Hepatocyte (in vitro differentiated cells): Measurements from ENCODE around the gene MTMR10. TPM values are rescaled to one million over a fixed set of nuclear protein-coding genes. Genes with fewer than 3 reads are reported as not detected.

Experiments used
- DNase-seq: peaks from one replicate; pipeline ENCODE4 v3.0.0-alpha.2; 2016; ENCODE audit warnings: low spot score
- H2AFZ ChIP-seq: fragments of 200-600 bp; sonication (generic); 2 replicates; pipeline ENCODE4 v1.6.0; 2016; ENCODE audit warnings: antibody characterized with exemption, mild to moderate bottlenecking
- H3K27ac ChIP-seq: fragments of 200-600 bp; sonication (generic); 2 replicates; pipeline ENCODE4 v1.5.1; 2016; ENCODE audit warnings: mild to moderate bottlenecking
- H3K27me3 ChIP-seq: fragments of 200-600 bp; sonication (generic); 2 replicates; pipeline ENCODE4 v1.6.1; 2016
- H3K36me3 ChIP-seq: fragments of 200-600 bp; sonication (generic); replicated peaks from 2 replicates; pipeline ENCODE4 v1.5.1; 2016; ENCODE audit warnings: low read depth; ENCODE audit not compliant: insufficient read depth
- H3K4me1 ChIP-seq: fragments of 200-600 bp; sonication (generic); 2 replicates; pipeline ENCODE4 v1.5.1; 2016; ENCODE audit warnings: mild to moderate bottlenecking, moderate library complexity; ENCODE audit not compliant: insufficient read depth
- H3K4me2 ChIP-seq: fragments of 200-600 bp; sonication (generic); 2 replicates; pipeline ENCODE4 v1.6.0; 2016
- H3K4me3 ChIP-seq: fragments of 200-600 bp; sonication (generic); 2 replicates; pipeline ENCODE4 v1.5.1; 2016; ENCODE audit warnings: mild to moderate bottlenecking
- H3K79me2 ChIP-seq: fragments of 200-600 bp; sonication (generic); 2 replicates; pipeline ENCODE4 v1.6.0; 2017; ENCODE audit warnings: mild to moderate bottlenecking
- H3K9me2 ChIP-seq: fragments of 200-600 bp; sonication (generic); replicated peaks from 2 replicates; pipeline ENCODE4 v1.6.0; 2017; ENCODE audit warnings: mild to moderate bottlenecking; ENCODE audit not compliant: insufficient read depth
- H3K9me3 ChIP-seq: fragments of 200-600 bp; sonication (generic); 2 replicates; pipeline ENCODE4 v1.5.1; 2016; ENCODE audit warnings: low read depth, mild to moderate bottlenecking
- H4K20me1 ChIP-seq: fragments of 200-600 bp; sonication (generic); 2 replicates; pipeline ENCODE4 v1.6.0; 2016; ENCODE audit warnings: mild to moderate bottlenecking; ENCODE audit not compliant: insufficient read depth, poor library complexity, severe bottlenecking
- CTCF ChIP-seq: fragments of 200-600 bp; sonication (generic); IDR thresholded peaks from 2 replicates; pipeline ENCODE4 v1.5.1; 2016; ENCODE audit warnings: antibody characterized with exemption, mild to moderate bottlenecking; ENCODE audit not compliant: poor library complexity
- EZH2 ChIP-seq: fragments of 200-600 bp; sonication (generic); IDR thresholded peaks from 2 replicates; pipeline ENCODE4 v1.6.1; 2016; ENCODE audit warnings: antibody characterized with exemption, mild to moderate bottlenecking, borderline replicate concordance
- EZH2phosphoT487 ChIP-seq: fragments of 200-600 bp; sonication (generic); IDR thresholded peaks from one replicate; pipeline ENCODE4 v1.6.1; 2018; ENCODE audit warnings: antibody characterized with exemption, mild to moderate bottlenecking, low read depth, moderate library complexity; ENCODE audit not compliant: unreplicated experiment, severe bottlenecking
- WGBS: methylation state at CpG from one replicate; pipeline ENCODE4 v1.1.6; 2016; ENCODE audit warnings: low lambda C conversion rate; ENCODE audit errors: missing lambda C conversion rate; 5-methylcytosine and 5-hydroxymethylcytosine counted together
- polyA plus RNA-seq: library from polyadenylated mRNA; unstranded; fragments of >200 nt; fragmentation: Nextera tagmentation; extraction: Ambion mirVana; gene quantifications from 2 replicates; pipeline ENCODE4 v1.2.1, GENCODE V29; 2016
- total RNA-seq: library from RNA; depleted of rRNA; stranded (reverse); fragments of >200 nt; gene quantifications from 2 replicates; pipeline ENCODE4 v1.2.3, GENCODE V29; 2014

MTMR10 gene
- total and polyA plus RNA-seq, 2 experiments from 2014 or later = 10.3 to 19.6 TPM

- Histone ChIP-seq H3K36me3 (no peaks in the 10 kb centered on the region), H3K4me2 (no peak overlapping the region), H2AFZ (no peak overlapping the region)
These were observed 64.2 kb downstream of the MTMR10 start for GRCh38 chr15:30927148-30927761.

GRCh38 chr15:30926161-30926560 is 65.3 kb downstream of the MTMR10 start:
- no peak overlapping the region for H3K27ac ChIP-seq
- no peaks in the 10 kb centered on the region for H3K27me3 ChIP-seq
- H3K9me3 ChIP-seq = no peaks in the 10 kb centered on the region
- H3K79me2 ChIP-seq = no peaks in the 10 kb centered on the region
- no peaks in the 10 kb centered on the region for H3K9me2 ChIP-seq
- H3K4me2 ChIP-seq = no peak overlapping the region
- no peak for TF ChIP-seq EZH2
- TF ChIP-seq CTCF = no peak
- TF ChIP-seq EZH2phosphoT487 = no peak
- WGBS = 95% methylated on average over 8 of the region's 8 CpGs
- no peak for DNase-seq
- peaks cover 5% of the 10 kb centered on the region for H3K4me1 ChIP-seq
- no peak overlapping the region for H2AFZ ChIP-seq
- no peaks in the 10 kb centered on the region for H4K20me1 ChIP-seq
- no peak overlapping the region for H3K4me3 ChIP-seq
- no peaks in the 10 kb centered on the region for H3K36me3 ChIP-seq

More at GRCh38 chr15:30927148-30927761, 64.2 kb downstream of the MTMR10 start:
- WGBS = 96% methylated on average over 7 of the region's 7 CpGs
- no peak for DNase-seq
- Histone ChIP-seq H3K9me3 (no peaks in the 10 kb centered on the region), H3K9me2 (no peaks in the 10 kb centered on the region), H3K27me3 (no peaks in the 10 kb centered on the region), H3K79me2 (no peaks in the 10 kb centered on the region), H3K4me1 (peaks cover 5% of the 10 kb centered on the region), H3K27ac (no peak overlapping the region), H4K20me1 (no peaks in the 10 kb centered on the region), H3K4me3 (no peak overlapping the region)
- TF ChIP-seq EZH2phosphoT487 (no peak), EZH2 (no peak), CTCF (no peak)

GRCh38 chr15:30925686-30926085 is 65.7 kb downstream of the MTMR10 start:
- no peaks in the 10 kb centered on the region for H3K36me3 ChIP-seq
- WGBS = 94% methylated on average over 9 of the region's 9 CpGs

More at GRCh38 chr15:30925686-30926085, 65.7 kb downstream of the MTMR10 start:
- DNase-seq = no peak
- H3K4me3 ChIP-seq = no peak overlapping the region
- no peaks in the 10 kb centered on the region for H4K20me1 ChIP-seq
- H2AFZ ChIP-seq = no peak overlapping the region
- H3K4me1 ChIP-seq = peaks cover 5% of the 10 kb centered on the region
- H3K27ac ChIP-seq = no peak overlapping the region
- TF ChIP-seq CTCF (no peak), EZH2phosphoT487 (no peak), EZH2 (no peak)
- H3K4me2 ChIP-seq = no peak overlapping the region
- H3K9me3 ChIP-seq = no peaks in the 10 kb centered on the region
- no peaks in the 10 kb centered on the region for H3K9me2 ChIP-seq
- no peaks in the 10 kb centered on the region for H3K79me2 ChIP-seq
- no peaks in the 10 kb centered on the region for H3K27me3 ChIP-seq
